ENCODE measurements around the gene MED19. TPM values are rescaled to one million over a fixed set of nuclear protein-coding genes. Genes with fewer than 3 reads are reported as not detected.
"Not testable (repeated sequence)": the region's sequence is repeated elsewhere in the genome, so short reads cannot be mapped to it uniquely, and the experiment has no call there.

Gene MED19
- total RNA-seq, 2 donors from 2014 or later: 19.8 to 20.0 TPM

DNA sequence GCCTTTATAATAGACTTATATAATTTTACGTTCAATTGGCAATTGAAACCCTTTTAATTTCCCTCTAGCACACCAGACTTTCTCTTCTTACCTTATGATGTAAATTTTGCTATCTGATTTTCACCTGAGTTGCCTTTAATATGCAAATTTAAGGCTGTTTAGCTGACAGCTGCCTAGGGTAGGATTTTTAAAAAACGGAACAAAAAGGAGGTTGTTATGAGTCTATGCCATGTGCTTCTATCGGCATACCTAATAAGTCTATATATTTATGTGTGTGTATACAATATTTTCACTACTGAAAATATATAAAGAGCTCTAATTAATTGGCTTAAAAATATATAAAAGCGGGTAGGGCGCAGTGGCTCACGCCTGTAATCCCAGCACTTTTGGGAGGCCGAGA is 17.5 kb upstream of the MED19 start:
- peaks cover 1 to 2% of the 10 kb centered on the region in 2 donors for H3K36me3 Mint-ChIP-seq (ENCODE audit: insufficient read depth in 2 of 2)
- ATAC-seq (replicated peaks in 1 of 2) (no peak), DNase-seq (no peak)
- peaks cover 24% of the 10 kb centered on the region for H3K4me1 Mint-ChIP-seq (ENCODE audit: low read depth)
- no peak overlapping the region for H3K4me3 Mint-ChIP-seq
- no peaks in the 10 kb centered on the region for H3K9me3 Mint-ChIP-seq
- no peak overlapping the region for H3K27ac Mint-ChIP-seq
- no peaks in the 10 kb centered on the region for H3K27me3 Mint-ChIP-seq (ENCODE audit: low read depth)

DNA sequence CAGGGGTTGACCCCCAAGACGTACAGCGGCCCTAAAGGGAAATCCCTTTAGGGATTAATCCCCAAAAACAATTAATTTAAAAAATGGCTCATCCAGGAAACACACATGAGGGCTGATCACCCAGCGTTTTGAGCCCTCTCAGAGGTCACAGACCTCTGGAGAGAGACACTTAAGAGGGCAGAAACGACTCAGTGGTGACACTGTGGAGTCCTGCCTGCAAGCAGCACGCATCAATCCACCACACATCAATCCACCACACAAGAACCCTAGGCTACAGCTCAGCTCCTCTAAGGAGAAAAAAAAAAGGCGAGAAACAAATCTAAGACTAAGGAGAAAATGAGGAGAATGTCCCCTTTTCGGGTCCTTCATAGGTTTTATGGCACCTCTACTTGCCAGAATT is 16.8 kb upstream of the MED19 start:
- peaks cover 24% of the 10 kb centered on the region for H3K4me1 Mint-ChIP-seq (ENCODE audit: low read depth)
- no peaks in the 10 kb centered on the region for H3K9me3 Mint-ChIP-seq
- DNase-seq: no peak
- no peak for ATAC-seq (replicated peaks in 1 of 2)
- no peak overlapping the region for H3K4me3 Mint-ChIP-seq
- H3K27me3 Mint-ChIP-seq (ENCODE audit: low read depth): no peaks in the 10 kb centered on the region
- H3K36me3 Mint-ChIP-seq (ENCODE audit: insufficient read depth in 2 of 2): peaks cover 1 to 2% of the 10 kb centered on the region in 2 donors
- H3K27ac Mint-ChIP-seq: peak overlapping the region; percentile 42

DNA sequence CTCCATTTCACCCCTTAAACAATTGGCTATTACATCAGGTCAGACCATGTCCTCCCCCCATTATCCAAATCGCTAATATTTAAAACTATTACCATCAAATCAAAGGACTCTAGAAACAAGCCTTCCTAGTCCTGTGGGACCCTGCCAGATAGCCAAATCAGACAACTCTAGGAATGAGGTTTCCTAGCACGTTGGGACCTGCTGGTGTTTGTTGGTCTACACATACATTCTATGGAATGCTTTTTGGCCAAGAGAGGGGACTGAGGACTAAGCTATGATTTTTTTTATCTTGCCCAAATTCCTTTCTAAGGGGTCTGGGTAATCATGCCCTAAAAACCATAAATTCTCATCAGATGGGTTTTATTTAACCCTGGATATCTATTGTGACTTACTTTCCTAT is 15.2 kb upstream of the MED19 start:
- Mint-ChIP-seq H3K27me3 (ENCODE audit: low read depth) (no peaks in the 10 kb centered on the region), H3K4me1 (ENCODE audit: low read depth) (peaks cover 24% of the 10 kb centered on the region), H3K4me3 (no peak overlapping the region), H3K36me3 (ENCODE audit: insufficient read depth in 2 of 2) (peaks cover 1 to 2% of the 10 kb centered on the region in 2 donors), H3K9me3 (no peaks in the 10 kb centered on the region), H3K27ac (peak overlapping the region; percentile 30)
- DNase-seq (no peak), ATAC-seq (replicated peaks in 1 of 2) (no peak)

- not testable (repeated sequence) for H3K9me3 Mint-ChIP-seq; H3K27me3 Mint-ChIP-seq (ENCODE audit: low read depth); ATAC-seq (replicated peaks in 1 of 2); DNase-seq; H3K27ac Mint-ChIP-seq; H3K4me3 Mint-ChIP-seq
- H3K4me1 Mint-ChIP-seq (ENCODE audit: low read depth): peaks cover 15% of the 10 kb centered on the region
- H3K36me3 Mint-ChIP-seq (ENCODE audit: insufficient read depth in 2 of 2): peaks cover 5 to 13% of the 10 kb centered on the region in 2 donors
These were observed 4.7 kb upstream of the MED19 start for GRCh38 chr11:57716726-57717125.

DNA sequence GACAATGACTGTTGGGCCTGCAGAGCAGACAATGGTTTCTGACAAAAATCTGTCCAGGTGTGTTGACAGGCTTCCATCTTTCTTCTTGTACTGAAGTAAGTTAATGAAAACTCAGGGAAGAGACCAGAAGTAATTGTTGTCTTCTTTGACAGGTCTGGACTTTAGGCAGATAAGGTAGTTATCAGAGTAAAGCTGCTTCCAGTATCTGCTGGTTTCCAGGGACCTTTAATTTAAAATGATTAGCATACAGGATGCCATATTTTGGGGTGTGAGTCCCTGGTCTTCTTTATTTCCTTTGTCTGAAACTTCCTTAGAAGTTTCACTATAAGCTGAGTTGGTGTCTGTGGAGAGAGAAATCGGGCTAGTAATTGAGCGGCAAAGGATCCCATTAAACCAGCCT is 1.8 kb upstream of the MED19 start:
- H3K27me3 Mint-ChIP-seq (ENCODE audit: low read depth): no peaks in the 10 kb centered on the region
- DNase-seq: no peak
- H3K27ac Mint-ChIP-seq: peak overlapping the region; percentile 82
- H3K36me3 Mint-ChIP-seq (ENCODE audit: insufficient read depth in 2 of 2): peaks cover 7 to 9% of the 10 kb centered on the region in 2 donors
- peak overlapping the region; percentile 91 to 97 for H3K4me3 Mint-ChIP-seq
- no peak for ATAC-seq (replicated peaks in 1 of 2)
- H3K9me3 Mint-ChIP-seq: no peaks in the 10 kb centered on the region
- peaks cover 42% of the 10 kb centered on the region for H3K4me1 Mint-ChIP-seq (ENCODE audit: low read depth)

DNA sequence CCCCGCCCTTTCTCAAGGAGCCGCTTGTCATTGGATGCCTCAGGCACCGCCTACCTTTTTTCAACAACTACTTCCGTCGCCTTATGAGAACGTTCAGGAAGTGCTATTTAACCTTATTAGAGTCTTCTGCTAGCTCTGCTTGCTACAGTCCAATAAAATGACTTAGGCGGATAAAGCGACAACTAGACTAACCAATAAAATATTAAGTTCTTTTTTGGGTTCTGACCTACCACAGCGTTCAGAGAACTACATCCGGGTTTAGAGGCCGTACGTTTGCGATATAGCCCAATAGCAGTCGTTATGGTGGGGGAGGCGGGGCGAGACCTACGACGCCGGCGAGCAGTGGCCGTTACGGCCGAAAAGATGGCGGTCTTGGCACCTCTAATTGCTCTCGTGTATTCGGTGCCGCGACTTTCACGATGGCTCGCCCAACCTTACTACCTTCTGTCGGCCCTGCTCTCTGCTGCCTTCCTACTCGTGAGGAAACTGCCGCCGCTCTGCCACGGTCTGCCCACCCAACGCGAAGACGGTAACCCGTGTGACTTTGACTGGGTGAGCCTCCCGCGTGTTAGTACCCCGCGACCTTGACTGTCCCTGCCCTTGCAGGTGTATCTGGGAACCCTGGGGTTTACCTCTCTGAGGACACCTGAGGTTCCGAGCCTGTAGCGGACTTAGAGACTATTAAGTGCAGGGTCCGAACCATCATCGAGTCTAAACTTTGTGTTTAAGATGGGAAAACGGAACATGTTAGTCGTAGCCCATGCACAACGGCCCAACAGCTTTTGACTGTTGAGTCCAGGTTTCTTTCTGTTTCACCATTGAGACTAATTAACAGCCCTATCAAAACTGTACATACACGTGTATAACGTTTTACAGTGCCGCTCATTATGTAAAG is 488 bp upstream of the MED19 start, which contains the start of gene TMX2:
TMX2 (plus strand) TSS at position 338 of the 895 bp plus-strand sequence; CDS start at position 364, 26 bp downstream.
- DNase-seq (peak; percentile 91 to 93), ATAC-seq (replicated peaks in 1 of 2) (peak; percentile 92)
- Mint-ChIP-seq H3K27me3 (ENCODE audit: low read depth) (no peaks in the 10 kb centered on the region), H3K9me3 (no peaks in the 10 kb centered on the region), H3K27ac (peak within 1 kb of the TSS; percentile 94), H3K4me1 (ENCODE audit: low read depth) (peaks cover 52% of the 10 kb centered on the region), H3K36me3 (ENCODE audit: insufficient read depth in 2 of 2) (peaks cover 4 to 7% of the 10 kb centered on the region in 2 donors), H3K4me3 (peak within 1 kb of the TSS; percentile 91 to 97)

DNA sequence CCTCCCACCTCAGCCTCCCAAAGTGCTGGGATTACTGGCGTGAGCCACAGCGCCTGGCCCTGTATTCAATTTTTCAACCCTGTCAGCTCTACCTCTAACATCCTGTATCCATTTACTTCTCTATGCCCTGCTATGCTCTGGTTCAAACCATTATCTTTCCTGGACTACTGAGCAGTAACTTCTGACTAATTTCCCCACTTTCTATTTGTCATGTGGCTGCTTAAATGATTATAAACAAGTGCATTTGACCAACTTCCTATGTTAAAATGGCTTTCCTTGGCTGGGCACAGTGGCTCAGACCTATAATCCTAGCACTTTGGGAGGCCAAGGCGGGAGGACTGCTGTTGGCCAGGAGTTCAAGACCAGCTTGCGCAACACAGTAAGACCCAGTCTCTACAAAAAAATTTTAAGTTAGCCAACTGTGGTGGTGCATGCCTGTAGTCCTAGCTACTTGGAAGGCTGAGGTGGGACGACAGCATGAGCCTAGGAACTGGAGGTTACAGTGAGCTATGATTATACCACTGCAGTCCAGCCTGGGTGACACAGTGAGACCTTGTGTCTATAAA is 2.1 kb downstream of the MED19 start:
- ATAC-seq (replicated peaks in 1 of 2) (no peak), DNase-seq (no peak)
- peak overlapping the region; percentile 91 to 97 for H3K4me3 Mint-ChIP-seq
- H3K27ac Mint-ChIP-seq: peak overlapping the region; percentile 85
- no peaks in the 10 kb centered on the region for H3K27me3 Mint-ChIP-seq (ENCODE audit: low read depth)
- peaks cover 54% of the 10 kb centered on the region for H3K4me1 Mint-ChIP-seq (ENCODE audit: low read depth)
- H3K36me3 Mint-ChIP-seq (ENCODE audit: insufficient read depth in 2 of 2): peaks cover 4 to 7% of the 10 kb centered on the region in 2 donors
- H3K9me3 Mint-ChIP-seq: no peaks in the 10 kb centered on the region

- not testable (repeated sequence) for ATAC-seq (replicated peaks in 1 of 2); H3K27me3 Mint-ChIP-seq (ENCODE audit: low read depth); DNase-seq; H3K9me3 Mint-ChIP-seq; H3K4me3 Mint-ChIP-seq; H3K36me3 Mint-ChIP-seq (ENCODE audit: insufficient read depth in 2 of 2)
- H3K27ac Mint-ChIP-seq: peak overlapping the region; percentile 81
- peaks cover 27% of the 10 kb centered on the region for H3K4me1 Mint-ChIP-seq (ENCODE audit: low read depth)
These were observed 6.6 kb downstream of the MED19 start for GRCh38 chr11:57705432-57705831.

DNA sequence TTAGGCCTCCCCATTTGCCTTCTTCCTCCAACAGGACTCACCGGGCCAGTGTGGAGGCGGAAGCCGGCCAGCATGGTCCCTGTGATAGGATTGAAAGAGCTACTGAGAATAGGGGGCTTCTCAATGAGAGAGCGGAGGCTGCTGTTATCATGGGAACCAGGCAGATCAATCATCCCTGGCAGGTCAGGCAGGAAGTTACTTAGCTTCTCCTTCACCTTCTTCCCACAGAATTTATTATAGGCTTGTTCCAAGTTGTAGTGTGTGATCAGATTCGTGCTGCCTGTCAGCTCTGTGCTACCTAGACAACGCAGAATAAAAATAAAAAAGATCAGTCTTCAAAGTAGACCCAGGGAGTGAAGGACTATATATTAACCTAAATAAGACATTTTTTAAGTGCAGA is 7.1 kb downstream of the MED19 start:
- peaks cover 22% of the 10 kb centered on the region for H3K4me1 Mint-ChIP-seq (ENCODE audit: low read depth)
- peaks cover 2 to 5% of the 10 kb centered on the region in 2 donors for H3K36me3 Mint-ChIP-seq (ENCODE audit: insufficient read depth in 2 of 2)
- no peak overlapping the region for H3K4me3 Mint-ChIP-seq
- H3K27ac Mint-ChIP-seq: peak overlapping the region; percentile 54
- DNase-seq (no peak), ATAC-seq (replicated peaks in 1 of 2) (no peak)
- H3K27me3 Mint-ChIP-seq (ENCODE audit: low read depth): no peaks in the 10 kb centered on the region
- no peaks in the 10 kb centered on the region for H3K9me3 Mint-ChIP-seq

- peaks cover 4 to 11% of the 10 kb centered on the region in 2 donors for H3K36me3 Mint-ChIP-seq (ENCODE audit: insufficient read depth in 2 of 2)
- H3K4me3 Mint-ChIP-seq: no peak overlapping the region
- ATAC-seq (replicated peaks in 1 of 2) (no peak), DNase-seq (no peak)
- peak overlapping the region; percentile 48 for H3K27ac Mint-ChIP-seq
- peaks cover 9% of the 10 kb centered on the region for H3K4me1 Mint-ChIP-seq (ENCODE audit: low read depth)
- H3K9me3 Mint-ChIP-seq: no peaks in the 10 kb centered on the region
- H3K27me3 Mint-ChIP-seq (ENCODE audit: low read depth): no peaks in the 10 kb centered on the region
These were observed 8.7 kb downstream of the MED19 start for GRCh38 chr11:57703341-57703740.

GRCh38 chr11:57700425-57700824 is 11.6 kb downstream of the MED19 start:
- DNase-seq (no peak), ATAC-seq (replicated peaks in 1 of 2) (no peak)
- Mint-ChIP-seq H3K4me3 (no peak overlapping the region), H3K36me3 (ENCODE audit: insufficient read depth in 2 of 2) (peaks cover 9 to 18% of the 10 kb centered on the region in 2 donors), H3K4me1 (ENCODE audit: low read depth) (no peaks in the 10 kb centered on the region), H3K27ac (no peak overlapping the region), H3K27me3 (ENCODE audit: low read depth) (no peaks in the 10 kb centered on the region), H3K9me3 (no peaks in the 10 kb centered on the region)

- no peaks in the 10 kb centered on the region for H3K9me3 Mint-ChIP-seq
- no peak for DNase-seq
- H3K4me1 Mint-ChIP-seq (ENCODE audit: low read depth): no peaks in the 10 kb centered on the region
- peaks cover 9 to 16% of the 10 kb centered on the region in 2 donors for H3K36me3 Mint-ChIP-seq (ENCODE audit: insufficient read depth in 2 of 2)
- no peaks in the 10 kb centered on the region for H3K27me3 Mint-ChIP-seq (ENCODE audit: low read depth)
- no peak overlapping the region for H3K4me3 Mint-ChIP-seq
- ATAC-seq (replicated peaks in 1 of 2): no peak
- H3K27ac Mint-ChIP-seq: peak overlapping the region; percentile 33
These were observed 12.2 kb downstream of the MED19 start for GRCh38 chr11:57699813-57700212.

DNA sequence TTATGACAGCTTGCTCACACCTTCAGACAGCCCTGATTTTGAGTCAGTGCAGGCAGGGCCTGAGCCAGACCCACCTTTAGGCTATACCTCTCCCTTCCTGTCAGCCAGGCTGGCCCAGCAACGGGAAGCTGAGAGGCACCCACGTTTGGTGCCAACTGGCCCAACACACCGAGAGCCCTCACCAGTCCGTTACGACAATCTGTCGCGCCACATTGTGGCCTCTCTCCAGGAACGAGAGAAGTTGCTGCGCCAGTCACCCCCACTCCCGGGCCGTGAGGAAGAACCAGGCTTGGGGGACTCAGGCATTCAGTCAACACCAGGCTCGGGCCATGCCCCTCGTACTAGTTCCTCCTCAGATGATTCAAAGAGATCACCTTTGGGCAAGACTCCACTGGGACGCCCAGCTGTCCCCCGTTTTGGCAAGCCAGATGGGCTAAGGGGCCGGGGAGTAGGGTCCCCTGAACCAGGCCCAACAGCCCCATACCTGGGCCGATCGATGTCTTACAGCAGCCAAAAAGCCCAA is 13.1 kb downstream of the MED19 start:
- no peak overlapping the region for H3K27ac Mint-ChIP-seq
- H3K9me3 Mint-ChIP-seq: no peaks in the 10 kb centered on the region
- no peak overlapping the region for H3K4me3 Mint-ChIP-seq
- no peaks in the 10 kb centered on the region for H3K27me3 Mint-ChIP-seq (ENCODE audit: low read depth)
- DNase-seq: no peak
- H3K4me1 Mint-ChIP-seq (ENCODE audit: low read depth): no peaks in the 10 kb centered on the region
- peaks cover 9 to 15% of the 10 kb centered on the region in 2 donors for H3K36me3 Mint-ChIP-seq (ENCODE audit: insufficient read depth in 2 of 2)
- ATAC-seq (replicated peaks in 1 of 2): no peak

Data from activated T-cell treated with anti-CD3 and anti-CD28 coated beads, Interleukin-2, amount 50 U/mL, for 72 hours (primary cell).